ENCODE measurements around the gene FES.
"Not testable (repeated sequence)": the region's sequence is repeated elsewhere in the genome, so short reads cannot be mapped to it uniquely, and the experiment has no call there.

Gene FES

DNA sequence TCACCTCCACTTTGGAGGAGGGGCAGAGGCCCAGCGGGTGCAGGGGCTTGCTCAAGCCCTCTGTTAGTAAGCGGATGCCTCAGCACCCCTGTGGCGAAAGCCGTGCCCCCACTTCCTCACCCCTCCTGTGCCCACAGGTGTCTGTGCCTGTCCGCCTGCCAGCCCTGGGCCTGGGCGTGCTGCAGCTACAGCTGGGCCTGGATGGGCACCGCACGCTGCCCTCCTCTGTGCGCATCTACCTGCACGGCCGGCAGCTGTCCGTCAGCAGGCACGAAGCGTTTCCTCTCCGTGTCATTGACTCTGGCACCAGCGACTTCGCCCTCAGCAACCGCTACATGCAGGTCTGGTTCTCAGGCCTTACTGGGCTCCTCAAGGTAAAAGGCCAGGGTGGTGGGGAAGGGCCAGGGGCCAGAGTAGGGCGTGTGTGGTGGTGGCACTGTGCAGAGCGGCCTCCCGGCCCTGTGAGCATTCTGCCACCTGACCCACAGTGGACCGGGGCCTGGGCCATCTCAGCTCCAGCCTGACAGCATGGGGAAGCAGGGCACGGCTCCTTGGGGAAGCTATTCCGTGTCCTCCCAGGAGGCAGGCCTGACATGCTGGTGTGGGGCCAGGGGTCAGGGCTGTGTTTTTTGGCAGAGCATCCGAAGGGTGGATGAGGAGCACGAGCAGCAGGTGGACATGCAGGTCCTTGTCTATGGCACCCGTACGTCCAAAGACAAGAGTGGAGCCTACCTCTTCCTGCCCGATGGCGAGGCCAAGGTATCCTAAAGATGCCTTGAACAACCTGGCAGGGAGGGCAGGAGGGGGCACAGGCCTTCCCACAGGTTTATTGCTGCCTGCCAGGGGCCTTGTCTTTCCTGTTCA is 27.8 kb downstream of the FES start:
- no peak for DNase-seq

DNA sequence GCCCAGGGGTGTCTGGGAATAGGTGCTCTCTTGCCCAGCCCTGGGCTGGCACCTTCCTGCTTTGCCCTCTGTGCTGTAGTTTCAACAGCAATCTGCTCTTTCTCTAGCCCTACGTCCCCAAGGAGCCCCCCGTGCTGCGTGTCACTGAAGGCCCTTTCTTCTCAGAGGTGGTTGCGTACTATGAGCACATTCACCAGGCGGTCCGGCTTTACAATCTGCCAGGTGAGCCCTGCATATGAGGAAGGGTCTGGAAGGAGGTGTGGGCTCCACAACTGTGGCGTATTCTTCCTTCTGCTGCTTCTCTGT is 28.4 kb downstream of the FES start:
- no peak for DNase-seq

DNA sequence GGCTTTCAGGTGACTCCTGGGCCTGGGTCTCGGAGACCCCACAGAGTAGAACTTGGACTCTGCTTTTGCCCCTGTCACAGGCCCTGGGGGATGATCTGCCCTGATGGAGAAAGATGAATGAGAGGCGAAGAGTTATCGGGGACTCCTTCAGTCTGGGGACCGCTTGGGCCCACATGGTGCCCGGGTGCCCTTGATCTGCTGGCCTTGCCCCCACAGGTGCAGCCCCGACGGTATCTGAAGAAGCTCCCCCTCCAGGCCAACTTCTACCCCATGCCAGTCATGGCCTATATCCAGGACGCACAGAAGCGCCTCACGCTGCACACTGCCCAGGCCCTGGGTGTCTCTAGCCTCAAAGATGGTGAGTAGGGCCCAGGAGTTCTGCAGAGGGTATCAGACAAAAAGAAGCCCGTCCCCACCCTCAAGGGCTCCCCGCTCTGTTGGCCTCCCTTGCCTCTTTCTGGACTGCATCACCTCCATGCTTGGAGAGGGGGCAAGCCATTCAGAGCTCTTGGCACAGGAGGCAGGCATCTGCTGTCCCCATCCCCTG is 29.2 kb downstream of the FES start:
- no peak for DNase-seq

DNA sequence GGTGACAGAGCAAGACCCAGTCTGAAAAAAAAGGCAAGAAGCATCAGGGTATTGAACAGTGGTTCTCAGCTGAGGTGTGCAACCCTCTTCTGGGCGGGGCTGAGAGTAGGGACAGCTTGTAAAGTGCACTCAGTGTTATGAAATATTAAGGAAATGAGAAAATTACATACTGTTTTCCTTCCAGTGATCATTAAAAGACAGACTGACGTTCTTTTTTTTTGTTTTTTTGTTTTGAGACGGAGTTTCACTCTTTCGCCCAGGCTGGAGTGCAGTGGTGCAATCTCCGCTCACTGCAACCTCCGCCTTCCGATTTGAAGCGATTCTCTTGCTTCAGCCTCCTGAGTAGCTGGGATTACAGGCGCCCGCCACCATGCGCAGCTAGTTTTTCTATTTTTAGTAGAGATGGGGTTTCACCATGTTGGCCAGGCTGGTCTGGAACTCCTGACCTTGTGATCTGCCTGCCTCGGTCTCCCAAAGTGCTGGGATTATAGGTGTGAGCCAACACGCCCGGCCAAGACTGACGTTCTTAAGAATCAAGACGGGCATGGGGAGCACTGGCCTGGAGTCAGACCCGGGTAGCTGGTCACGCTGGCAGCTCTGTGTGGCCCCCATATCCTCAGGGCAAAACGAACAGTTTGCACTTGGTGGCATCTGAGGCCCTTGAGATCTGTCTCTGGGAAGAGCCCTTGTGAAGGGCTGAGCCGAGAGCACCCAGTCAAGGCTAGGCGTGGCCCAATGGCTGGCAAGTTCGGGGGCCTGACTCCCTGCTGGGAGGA is 30.2 kb downstream of the FES start:
- no peak for DNase-seq

DNA sequence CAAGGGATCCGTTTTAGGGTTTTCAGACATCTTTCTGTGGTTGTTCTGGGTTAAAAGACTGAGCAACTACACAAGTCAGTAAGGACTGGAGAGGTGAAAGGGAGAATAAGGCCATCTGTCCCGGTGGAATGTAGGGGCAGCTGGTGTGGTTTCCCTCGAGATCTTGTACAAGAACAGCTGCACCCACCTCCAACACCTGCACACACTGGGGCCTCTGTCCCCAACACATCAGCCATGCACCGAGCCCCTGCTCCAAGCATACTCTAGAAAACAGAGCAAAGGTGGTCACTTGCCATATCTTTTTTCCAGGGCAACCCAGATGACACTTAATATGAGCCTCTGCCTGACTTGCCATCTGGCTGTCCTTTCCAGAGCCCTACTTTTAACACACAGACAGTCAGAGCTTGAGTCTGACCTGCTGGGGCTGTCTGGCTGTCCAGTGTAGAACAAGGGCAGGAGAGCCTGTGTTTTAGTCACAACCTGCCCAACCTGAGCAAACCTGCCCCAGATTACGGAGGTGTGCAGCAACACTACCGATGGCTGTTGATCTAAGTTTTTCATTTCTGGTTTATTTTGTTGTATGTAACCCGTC is 31.0 kb downstream of the FES start:
- DNase-seq = no peak

DNA sequence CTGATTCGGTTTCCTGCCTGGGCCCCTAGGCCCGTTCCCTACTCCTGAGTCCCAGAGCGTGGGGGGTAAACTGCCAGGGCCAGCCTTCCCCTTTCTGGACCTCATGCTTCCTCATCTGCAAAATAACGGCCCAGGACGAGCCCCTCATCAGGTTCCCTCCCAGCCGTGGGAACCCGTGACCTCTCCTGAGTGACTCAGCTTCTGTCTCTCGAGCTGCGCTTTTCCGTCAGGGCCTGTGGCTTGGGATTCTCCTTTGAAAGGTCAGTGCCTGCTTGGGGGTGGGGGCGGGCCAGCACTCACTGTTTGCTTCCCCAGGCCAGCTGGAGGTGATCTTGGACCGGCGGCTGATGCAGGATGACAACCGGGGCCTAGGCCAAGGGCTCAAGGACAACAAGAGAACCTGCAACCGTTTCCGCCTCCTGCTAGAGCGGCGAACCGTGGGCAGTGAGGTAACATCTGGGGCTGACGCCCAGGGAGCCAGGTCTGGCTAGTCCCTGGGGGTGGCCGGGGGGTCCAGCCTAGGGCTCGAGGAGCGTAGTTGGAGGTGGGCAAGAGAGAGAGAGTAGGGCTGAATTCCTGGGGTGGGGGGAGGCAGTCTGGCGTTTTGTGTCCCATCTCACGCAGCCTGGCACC is 31.6 kb downstream of the FES start:
- no peak for DNase-seq

DNA sequence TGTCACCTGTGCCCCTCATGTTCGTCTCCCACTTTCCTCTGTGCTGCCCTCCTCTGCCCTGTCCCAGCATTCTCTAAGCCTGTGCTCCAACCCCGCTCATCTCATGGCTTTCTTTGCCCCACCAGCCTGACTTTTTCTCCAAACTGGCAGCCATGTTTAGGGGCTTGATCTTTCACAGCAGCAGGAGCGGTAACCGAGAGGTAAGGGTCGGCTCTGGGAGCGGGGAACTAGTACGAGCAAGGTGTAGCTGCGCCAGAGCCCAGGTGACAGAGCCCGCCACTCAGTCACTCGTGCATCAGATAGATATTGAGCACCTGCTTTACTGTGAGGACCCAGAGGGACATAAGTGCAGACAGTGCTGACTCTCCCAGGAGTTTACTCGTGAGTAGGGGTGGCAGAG is 32.2 kb downstream of the FES start:
- no peak for DNase-seq

DNA sequence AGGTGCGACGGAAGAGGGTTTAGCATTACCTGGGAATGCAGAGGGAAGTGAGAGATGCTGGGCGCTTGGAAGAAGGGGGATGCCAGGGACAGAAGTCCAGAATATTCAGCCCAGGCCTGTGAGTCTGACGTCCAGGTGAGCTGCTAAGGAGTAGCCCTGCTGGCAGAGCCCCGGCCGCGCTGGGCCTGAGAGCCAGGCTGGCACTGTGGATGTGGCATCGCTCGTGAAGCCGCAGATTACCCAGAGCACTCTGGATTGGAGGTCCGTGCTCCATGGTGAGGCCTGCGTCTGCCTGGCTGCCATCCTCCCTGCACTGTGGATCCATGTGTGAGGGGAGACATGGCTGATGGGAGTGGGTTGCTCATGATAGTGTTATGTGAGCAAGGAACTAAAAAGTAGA is 33.3 kb downstream of the FES start:
- no peak for DNase-seq

DNA sequence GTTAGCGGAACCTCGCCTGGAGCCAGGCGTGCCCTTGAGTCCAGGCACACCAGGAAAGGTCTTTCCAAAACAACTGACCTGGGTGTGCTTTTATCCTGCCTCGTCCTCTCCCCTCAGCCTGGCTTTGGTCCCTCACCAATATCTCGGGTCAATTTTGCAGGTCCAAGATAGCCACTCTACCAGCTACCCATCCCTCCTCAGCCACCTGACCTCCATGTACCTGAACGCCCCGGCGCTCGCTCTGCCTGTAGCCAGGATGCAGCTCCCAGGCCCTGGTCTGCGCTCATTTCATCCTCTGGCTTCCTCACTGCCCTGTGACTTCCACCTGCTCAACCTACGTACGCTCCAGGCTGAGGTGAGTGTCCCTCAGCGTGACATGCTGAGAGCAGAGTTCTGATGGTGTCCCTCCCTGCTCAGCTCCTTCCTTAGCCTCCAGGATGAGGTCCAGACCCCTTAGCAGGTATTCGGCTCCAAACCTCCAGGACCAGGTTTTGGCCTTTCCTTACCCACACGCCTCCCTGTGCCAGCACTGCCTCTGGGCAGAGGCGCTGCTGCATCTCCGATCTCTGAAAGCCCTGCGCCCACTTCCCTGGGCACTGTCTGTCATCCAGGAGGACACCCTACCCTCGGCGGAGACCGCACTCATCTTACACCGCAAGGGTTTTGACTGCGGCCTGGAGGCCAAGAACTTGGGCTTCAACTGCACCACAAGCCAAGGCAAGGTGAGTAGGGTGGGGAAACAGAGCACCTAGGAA is 33.9 kb downstream of the FES start:
- no peak for DNase-seq

DNA sequence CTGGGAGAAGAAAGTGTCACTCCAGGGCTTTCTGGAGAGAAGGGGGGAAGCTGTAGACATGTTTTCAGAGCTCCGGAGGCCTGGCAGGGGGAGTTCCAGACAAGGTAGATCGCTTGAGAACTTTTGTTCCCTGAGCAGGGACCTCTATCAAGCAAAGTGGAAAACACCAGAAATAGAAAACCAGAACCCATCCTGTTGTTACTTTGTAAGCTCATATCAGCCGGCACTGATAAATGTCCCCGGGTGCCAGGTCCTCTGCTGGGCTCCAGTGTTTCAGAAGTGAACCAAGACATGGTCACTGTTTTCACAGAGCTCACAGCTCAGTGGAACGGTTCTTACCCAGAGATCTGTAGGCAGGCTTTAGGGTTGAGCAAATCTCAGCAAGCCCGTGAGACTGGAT is 34.5 kb downstream of the FES start:
- DNase-seq = no peak

- DNase-seq = no peak
Measured at GRCh38 chr15:90921887-90922286, 37.6 kb downstream of the FES start.

GRCh38 chr15:90922712-90923322 is 38.5 kb downstream of the FES start:
- not testable (repeated sequence) for DNase-seq

GRCh38 chr15:90924375-90924774 is 40.1 kb downstream of the FES start:
- no peak for DNase-seq

GRCh38 chr15:90926766-90927165 is 42.5 kb downstream of the FES start:
- DNase-seq = not testable (repeated sequence)

GRCh38 chr15:90928106-90928505 is 43.8 kb downstream of the FES start:
- DNase-seq = not testable (repeated sequence)

DNA sequence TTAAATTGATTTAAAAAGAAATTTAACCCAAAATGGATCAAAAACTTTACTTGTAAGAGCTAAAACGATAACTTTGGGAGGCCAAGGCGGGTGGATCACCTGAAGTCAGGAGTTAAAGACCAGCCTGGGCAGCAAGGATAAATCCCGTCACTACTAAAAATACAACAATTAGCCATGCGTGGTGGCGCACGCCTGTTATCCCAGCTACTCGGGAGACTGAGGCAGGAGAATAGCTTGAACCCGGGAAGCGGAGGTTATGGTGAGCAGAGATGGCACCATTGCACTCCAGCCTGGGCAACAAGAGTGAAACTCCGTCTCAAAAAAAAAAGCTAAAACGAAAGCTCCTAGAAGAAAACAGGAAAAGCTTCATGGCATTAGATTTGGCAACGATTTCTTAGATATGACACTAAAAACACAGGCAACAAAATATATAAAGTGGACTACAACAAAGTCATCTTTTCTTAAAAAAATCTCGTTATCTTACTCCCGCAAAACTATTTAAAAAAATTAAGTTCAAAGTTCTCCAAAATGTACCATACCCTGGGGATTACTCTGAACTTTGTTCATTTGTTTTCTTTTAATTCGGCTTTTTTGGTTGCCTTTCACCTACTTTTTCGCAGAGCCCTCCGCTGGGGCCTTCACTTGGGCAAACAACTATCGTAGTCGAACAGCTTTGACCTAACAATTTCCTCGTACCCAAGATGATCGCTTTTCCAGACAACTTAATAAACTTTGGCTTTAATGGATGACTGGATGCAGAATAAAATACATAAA is 45.1 kb downstream of the FES start:
- DNase-seq = no peak

- no peak for DNase-seq
Measured at GRCh38 chr15:90930861-90931574, 46.7 kb downstream of the FES start.

- DNase-seq = no peak
Measured at GRCh38 chr15:90931575-90931827, 47.2 kb downstream of the FES start.

- peak; percentile 75 for DNase-seq
Measured at GRCh38 chr15:90931828-90932659, 47.7 kb downstream of the FES start, which contains the start of gene HDDC3. HDDC3 (minus strand) TSS chr15:90932549; CDS start chr15:90932540, 9 bp downstream.

DNA sequence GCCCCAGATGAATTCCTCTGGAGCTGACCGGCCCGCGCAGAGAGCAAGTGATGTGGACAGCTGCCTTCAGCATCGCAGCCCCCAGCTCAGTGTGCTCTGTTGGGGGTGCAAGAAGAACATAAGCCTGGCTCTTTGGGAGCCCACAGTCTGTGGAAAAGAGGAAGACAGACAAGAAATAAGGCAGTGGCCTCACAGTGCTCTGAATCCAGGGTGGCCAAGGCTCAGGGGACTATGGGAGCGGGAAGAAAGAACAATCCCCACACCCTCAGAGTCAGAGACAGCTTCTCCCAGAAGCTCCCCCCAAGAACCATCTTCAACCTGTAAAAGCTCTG is 48.3 kb downstream of the FES start:
- no peak for DNase-seq

Data from SIG-M5 (cell line).